Activated CD4-positive, alpha-beta T cell treated with anti-CD3 and anti-CD28 coated beads, Interleukin-2, Interleukin-6, amounts not matched to agents 100 ng/mL and 50 ng/mL, durations not matched to agents 16 hours and 8 hours (primary cell): ENCODE data around the gene WFDC9.
A peak's percentile ranks its signal among the peaks of the same experiment; 100 is the strongest.
"Not testable (repeated sequence)": the region's sequence is repeated elsewhere in the genome, so short reads cannot be mapped to it uniquely, and the experiment has no call there.

Source experiments
- DNase-seq: peaks from one replicate; pipeline ENCODE4 v3.0.0-alpha.2; 2020

Gene WFDC9

DNA sequence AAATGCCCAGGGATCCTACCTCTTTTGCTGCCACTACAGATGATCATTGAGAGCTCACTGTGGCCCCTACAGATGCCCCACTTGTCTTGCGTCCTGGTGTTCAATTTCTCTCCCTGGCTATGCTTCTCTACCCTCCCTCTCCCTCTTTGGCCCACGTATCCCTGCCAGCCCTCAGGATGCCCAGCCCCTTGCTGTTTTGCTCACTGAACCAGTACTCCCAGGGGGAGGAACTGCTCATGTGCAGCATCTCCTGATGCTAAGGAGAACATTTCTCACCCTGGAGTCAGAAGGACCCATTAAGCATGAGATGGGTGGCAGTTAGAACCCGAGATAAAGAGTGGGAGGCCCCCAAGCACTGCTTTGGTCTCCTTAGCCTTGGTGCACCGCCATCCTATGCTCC lies at the start of gene WFDC9:
WFDC9 (minus strand) TSS at position 101 of the 400 bp plus-strand sequence. CDS start 21,103 bp downstream, outside the sequence.
- no peak for DNase-seq

DNA sequence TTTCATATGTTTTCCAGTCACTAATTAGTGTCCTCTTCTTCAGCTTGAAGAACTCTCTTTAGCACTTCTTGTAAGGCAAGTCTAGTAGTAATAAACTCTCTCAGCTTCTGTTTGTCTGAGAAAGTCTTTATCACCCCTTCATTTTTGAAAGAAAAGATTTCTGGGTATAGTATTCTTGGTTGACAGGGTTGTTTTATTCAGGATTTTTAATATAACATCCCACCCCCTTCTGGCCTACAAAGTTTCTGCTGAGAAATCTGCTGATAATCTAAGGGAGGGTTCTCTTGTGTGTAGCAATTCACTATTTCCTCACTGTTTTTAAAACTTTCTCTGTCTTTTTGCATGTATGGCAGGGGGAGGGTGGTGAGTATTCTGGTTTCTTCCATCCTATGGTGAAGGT lies 48.6 kb upstream of the WFDC9 start:
- no peak for DNase-seq

DNA sequence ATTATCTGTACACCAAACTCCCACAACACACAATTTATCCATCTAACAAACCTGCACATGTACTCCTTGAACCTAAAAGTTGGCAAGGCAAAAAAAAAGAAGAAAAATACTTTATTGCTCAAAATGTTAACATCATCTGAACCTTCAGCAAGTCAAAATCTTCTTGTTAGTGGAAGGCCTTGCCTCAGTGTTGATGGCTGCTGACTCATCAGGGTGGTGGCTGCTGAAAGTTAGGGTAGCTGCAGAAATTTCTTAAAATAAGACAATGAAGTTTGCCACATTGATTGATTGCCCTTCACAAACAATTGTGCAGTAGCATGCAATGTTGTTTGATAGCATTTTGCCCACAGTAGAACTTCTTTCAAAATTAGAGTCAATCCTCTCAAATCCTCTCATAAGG lies 41.7 kb upstream of the WFDC9 start:
- no peak for DNase-seq

DNA sequence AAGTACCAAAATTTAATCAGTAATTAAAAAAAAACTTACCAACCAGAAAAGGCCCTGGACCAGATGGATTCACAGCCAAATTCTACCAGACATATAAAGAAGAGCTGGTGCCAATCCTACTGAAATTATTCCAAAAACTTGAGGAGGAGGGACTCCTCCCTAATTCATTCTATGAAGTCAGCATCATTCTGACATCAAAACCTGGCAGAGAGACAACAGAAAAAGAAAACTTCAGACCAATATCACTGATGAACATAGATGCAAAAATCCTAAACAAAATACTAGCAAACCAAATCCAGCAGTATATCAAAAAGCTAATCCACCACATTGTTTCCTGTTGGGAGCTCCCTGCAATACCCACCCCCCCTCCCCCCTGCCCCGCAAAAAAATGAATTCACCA lies 39.1 kb upstream of the WFDC9 start, which contains the start of gene WFDC11:
WFDC11 (minus strand) TSS at position 101 of the 400 bp plus-strand sequence. CDS start 19,639 bp downstream, outside the sequence.
- DNase-seq, result no peak

DNA sequence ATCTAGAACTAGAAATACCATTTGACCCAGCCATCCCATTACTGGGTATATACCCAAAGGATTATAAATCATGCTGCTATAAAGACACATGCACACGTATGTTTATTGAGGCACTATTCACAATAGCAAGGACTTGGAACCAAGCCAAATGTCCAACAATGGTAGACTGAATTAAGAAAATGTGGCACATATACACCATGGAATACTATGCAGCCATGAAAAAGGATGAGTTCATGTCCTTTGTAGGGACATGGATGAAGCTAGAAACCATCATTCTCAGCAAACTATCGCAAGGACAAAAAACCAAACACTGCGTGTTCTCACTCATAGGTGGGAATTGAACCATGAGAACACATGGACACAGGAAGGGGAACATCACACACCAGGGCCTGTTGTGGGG lies 26.0 kb upstream of the WFDC9 start:
- not testable (repeated sequence) for DNase-seq

DNA sequence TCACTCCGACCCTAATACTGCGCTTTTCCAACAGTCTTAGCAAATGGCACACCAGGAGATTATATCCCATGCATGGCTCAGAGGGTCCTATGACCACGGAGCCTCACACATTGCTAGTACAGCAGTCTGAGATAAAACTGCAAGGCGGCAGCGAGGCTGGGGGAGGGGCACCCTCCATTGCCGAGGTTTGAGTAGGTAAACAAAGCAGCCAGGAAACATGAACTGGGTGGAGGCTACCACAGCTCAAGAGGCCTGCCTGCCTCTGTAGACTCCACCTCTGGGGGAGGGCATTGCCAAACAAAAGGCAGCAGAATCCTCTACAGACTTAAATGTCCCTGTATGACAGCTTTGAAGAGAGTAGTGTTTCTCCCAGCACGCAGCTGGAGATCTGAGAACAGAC lies 20.6 kb upstream of the WFDC9 start:
- not testable (repeated sequence) for DNase-seq

DNA sequence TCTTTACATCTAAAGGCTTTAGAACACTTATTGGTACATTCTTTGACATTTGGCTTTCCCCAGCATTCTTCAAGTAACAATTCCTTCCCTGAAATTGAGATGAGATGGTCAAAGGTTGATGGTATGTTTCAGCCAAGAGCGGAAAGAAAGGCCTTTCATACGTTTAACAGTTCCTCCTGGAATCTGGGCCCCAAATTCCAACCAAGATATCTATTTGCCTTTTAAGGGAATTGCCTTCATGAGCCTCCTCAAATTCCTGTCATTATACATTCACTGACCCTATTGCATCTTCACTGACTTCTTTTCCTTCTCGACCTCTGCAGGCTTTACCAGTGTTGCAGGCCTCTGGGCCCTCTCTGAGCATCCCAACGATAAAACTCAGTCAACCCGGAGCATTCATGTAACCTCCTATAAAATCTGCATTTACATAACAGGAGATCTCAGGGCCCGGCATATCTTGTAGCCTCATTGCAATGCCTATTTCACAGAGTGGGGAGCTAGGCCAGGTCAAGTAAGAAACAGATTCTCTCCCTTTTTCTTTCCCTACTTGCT lies 18.3 kb upstream of the WFDC9 start:
- no peak for DNase-seq

DNA sequence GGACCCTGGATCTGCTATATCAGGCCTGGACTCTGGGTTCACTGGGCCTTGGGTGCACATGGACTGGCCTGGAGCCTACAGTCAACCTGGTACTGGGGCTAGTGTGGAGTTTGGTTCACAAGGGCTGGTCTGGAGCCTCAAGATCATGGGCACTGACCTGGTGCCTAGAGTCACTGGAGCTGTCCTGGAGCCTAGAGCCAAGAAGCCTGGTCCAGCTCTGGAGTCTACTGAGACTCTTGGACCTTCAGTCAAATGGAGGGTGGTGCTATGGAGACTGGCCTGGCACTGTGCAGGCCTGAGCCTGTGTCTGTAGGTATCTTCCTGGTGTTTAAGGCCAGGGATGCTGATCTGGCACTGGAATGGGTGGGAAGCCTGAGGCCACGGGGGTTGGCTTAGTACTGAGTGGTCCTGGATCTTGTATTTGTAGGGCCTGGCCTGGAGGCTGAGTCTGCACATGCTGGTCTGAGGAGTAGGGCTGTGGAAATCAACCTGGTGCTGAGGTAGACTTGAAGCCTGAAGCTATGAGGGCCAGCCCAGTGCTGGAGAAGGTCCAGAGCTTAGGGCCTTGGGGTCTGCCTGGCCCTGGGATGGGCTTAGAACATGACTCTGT lies 16.5 kb upstream of the WFDC9 start:
- DNase-seq, result no peak

DNA sequence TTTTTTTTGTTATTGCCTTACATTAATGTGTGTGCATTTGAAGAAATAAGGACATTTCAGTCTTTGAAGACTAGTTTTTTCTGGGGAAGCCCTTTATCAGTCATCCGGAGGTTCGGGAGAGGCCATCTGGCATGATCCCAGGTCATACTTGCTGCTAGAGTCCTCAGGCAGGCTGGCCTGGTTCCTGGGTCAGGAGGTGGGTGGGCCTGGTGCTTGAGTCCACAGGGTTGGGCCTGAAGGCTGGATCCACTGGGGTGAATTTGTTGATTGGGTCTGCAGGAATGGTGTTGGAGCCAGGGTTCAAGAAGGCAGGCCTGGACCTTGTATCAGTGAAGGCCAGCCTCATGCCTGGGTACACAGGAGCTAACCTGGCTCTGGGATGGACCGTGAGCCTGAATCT lies 15.8 kb upstream of the WFDC9 start:
- no peak for DNase-seq

DNA sequence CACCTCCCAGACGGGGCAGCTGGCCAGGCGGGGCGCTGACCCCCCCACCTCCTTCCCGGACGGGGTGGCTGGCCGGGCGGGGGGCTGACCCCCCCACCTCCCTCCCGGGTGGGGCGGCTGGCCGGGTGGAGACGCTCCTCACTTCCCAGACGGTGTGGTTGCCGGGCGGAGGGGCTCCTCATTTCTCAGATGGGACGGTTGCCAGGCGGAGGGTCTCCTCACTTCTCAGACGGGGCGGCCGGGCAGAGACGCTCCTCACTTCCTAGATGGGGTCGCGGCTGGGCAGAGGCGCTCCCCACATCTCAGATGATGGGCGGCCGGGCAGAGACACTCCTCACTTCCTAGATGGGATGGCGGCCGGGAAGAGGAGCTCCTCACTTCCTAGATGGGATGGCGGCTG lies 14.8 kb upstream of the WFDC9 start:
- DNase-seq, result not testable (repeated sequence)

DNA sequence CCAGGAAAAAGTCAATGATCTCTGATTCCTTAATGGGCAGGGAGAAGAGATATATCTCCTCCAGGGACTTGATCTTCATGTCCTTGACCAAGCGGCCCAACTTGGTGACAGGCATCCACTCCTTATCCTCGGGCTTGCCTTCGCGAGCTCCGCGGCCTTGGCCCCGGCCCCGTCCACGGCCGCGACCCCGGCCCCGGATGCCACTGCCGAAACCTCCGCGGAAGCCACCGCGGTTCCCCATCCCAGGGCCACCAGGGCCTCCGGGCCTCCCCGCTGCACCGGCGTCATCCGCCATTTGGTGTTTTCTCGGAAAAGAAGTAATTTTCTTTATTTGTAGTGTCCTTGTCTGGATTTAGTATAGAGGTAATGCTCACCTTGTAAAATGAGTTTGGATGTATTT lies 10.0 kb upstream of the WFDC9 start:
- DNase-seq, result not testable (repeated sequence)

DNA sequence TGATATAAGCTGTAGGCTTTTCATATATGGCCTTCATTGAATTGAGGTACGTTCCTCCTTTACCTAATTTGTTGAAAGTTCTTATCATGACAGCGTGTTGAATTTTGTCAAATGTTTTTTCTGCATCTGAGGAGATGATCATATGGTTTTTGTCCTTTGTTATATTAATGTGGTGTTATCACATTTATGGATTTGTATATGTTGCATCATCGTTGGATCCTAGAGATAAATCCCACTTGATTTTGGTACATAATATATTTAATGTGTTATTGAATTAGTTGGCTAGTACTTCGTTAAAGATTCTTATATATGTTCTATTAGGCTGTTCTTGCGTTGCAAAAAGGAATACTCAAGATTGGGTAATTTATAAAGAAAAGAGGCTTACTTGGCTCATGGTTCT lies 8.6 kb upstream of the WFDC9 start:
- DNase-seq, result no peak

DNA sequence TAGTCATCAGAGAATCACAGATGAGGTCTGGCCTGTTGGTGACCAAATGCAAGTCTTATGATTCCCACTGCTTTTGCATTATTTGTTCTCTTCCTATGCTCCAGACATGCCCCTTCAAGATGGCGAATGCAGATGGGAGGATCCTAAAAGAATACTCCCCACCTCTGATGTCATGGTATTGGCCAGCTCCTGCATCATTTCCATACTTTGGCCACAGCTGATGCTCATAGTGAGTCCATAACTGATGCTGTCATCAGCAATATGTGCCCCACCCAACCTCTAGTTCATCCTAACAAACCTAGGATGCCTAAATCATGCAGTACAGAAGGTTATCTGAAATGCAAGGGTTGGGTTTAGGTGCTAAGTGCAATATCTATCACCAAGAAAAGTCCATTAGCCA lies 5.4 kb upstream of the WFDC9 start:
- no peak for DNase-seq

DNA sequence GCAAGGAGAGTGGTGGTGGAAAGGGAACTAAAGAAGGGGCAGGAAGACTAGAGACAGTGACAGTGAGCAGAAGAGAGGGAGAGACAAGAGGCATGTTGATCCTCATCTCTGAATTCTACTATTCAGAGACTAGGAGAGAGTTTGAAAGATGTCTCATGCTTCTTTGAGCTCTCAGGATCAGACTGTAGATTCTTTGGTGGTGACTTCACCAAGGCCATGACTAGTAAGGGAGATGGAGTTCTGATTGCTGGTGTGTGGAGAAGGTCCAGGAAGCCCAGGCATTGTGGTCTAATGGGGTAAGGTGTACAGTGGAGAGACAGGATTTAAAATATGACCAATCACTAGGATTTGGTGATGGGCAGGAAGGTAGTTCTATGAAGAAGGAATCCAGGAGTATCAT lies 713 bp downstream of the WFDC9 start:
- DNase-seq, result no peak

DNA sequence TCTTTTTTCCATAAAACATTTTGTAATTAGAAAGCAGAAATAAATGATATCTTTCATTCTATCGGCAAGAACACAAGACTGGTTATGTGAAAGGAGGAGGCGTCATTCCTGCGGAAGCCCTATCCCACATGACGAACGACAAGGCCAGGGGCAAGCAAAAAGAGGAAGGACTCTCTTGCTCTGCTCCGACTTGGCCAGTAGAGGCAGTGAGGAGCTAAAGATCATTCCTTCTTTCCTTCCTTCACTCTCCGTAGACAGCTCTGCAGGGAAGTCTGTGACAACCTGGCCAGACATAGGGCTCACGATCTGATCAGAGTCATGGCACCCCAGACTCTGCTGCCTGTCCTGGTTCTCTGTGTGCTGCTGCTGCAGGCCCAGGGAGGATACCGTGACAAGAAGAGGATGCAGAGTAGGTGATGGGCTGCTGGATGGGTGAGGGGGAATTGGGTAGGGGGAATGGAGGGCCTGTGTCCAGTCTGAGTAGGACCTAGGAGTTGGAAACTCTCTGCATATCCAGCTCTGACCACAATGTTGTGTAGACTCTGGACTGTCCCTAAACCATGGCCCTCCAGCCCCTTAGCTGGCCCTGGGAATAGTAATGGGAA lies 1.5 kb downstream of the WFDC9 start, which contains the start of gene WFDC10A:
WFDC10A (plus strand) TSS at position 244 of the 605 bp plus-strand sequence; CDS start at position 319, 75 bp downstream.
- DNase-seq, result peak; percentile 46

DNA sequence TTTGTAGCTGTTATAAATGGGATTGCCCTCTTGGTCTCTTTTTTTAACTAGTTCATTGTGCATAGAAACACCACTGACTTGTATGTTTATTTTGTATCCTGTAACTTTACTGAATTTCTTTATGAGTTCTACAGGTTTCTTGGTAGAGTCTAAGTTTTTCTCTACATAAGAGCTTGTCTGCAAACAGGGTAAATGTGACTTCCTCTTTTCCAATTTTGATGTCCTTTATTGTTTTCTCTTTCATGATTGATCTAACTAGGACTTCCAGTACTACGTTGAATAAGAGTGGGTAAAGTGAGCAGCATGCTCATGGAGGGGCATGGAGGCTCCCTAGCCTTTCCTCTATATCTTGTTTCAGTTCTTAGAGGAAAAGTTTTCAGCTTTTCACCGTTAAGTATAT lies 4.5 kb downstream of the WFDC9 start:
- no peak for DNase-seq

DNA sequence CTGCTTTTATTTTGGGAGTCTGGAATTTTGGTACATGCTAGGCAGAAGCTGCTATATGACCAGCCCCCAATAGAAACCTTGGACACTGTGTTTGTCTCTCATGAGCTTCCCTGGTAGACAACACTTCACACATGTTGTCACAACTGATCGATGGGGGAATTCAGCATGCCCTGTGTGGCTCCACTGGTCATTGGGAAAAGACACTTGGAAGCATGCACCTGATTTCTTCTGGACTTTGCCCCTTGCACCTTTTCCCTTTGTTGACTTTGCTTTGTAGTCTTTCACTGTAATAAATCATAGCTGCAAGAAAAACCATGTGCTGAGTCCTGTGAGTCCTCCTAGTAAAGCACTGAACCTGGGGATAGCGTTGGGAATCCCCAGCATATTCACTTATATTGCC lies 9.5 kb downstream of the WFDC9 start:
- no peak for DNase-seq

DNA sequence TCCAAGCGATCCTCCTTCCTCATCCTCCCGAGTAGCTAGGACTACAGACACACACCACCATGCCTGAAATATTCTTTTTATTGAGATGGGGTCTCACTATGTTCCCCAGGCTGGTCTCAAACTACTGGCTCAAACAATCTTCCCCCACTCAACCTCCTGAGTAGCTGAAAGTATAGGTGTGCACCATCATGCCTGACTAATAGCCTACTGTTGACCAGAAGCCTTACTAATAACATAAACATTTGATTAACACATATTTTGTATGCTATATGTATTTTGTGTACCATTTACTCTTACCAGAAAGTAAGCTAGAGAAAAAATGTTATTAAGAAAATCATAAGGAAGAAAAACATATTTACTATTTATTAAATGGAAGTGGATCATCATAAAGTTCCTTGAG lies 13.5 kb downstream of the WFDC9 start:
- no peak for DNase-seq

DNA sequence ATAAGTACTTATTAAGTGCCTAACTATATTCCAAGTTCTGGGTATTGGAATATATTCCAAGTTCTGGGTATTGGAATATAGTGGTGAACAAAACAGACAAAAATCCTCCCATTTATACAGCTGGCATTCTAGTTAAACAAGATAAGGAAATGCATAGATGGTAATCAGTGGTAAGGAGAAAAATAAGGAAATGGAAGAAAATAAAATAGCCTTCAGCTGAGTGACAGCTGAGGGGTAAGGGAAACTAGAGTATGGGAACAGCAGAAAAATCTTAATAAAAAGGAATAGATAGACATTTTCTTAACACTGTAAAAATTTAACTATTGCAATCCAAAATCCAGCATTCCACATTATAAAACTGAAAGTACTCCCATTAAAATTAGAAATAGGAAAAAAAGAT lies 18.8 kb downstream of the WFDC9 start:
- DNase-seq, result no peak

DNA sequence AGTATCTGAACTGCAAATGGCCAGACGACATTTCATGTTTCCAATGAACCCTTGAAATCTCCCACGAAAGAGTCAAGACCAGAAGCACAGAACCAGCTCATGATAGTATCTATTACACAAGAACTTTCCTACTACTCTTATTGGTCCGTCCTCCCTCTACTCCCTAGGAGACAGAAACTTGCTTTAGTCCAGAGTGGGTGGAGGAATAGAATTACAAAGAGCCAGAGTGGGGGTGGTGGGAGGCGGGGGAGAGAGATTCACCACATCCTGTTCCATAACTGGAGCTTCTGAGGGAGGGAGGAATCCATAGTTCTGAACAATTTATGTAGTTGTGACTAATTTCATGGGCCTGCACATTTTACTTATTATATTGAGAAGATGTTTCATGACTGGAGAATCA lies 20.0 kb downstream of the WFDC9 start:
- DNase-seq, result peak; percentile 47

DNA sequence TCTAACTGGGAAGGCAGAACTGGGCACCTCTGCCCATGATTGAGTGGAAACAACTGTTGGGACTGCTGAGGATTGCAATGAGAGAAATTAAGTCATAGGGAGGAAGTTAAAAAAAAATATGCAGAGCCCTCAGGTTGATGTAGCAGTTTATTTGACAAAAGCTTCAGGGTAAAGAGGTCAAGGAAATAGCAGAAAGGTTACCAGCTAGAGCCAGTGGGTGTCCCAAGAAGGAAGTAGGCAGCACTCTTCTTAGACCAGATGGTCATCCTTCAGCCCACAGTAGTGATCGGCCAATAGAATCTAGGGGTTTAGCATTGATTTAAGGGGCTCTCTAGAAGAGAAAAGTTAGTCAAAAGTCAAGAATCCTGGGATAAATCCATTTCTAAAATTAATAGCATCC lies 23.3 kb downstream of the WFDC9 start:
- DNase-seq, result no peak

DNA sequence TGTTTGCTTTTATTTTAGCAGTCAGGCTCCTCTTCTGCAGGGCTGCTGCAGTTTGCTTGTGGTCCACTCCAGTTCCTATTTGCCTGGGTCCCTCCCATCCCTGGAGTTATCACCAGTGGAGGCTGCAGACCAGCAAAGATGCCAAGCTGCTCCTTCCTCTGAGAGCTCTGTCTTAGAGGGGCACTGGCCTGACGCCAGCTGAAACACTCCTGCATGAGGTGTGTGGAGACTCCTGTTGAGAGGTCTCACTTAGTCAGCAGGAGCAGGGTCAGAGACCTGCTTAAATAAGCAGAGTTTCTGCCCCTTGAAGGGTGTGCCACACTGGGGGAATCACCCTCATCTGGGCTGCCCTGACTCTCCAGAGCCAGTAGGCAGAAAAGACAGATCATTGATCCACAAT lies 35.8 kb downstream of the WFDC9 start:
- DNase-seq, result no peak

DNA sequence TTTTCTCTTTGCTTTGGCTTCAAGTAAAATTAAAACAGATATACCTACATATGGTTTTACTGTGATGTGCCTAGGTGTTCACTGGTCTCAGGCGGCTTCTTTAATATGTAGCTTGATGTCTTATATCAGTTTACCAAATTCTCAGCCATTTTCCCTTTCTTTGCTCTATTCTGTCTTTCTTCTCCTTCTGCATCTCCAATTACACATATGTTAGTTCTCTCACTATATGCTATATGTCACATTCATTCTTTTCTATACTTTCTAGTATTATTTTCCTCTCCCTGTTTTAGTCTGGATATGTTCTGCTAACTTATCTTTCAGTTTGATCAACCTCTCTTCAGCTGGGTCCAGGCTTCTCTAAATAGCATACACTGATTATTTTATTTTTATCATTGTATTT lies 37.6 kb downstream of the WFDC9 start:
- DNase-seq, result no peak

DNA sequence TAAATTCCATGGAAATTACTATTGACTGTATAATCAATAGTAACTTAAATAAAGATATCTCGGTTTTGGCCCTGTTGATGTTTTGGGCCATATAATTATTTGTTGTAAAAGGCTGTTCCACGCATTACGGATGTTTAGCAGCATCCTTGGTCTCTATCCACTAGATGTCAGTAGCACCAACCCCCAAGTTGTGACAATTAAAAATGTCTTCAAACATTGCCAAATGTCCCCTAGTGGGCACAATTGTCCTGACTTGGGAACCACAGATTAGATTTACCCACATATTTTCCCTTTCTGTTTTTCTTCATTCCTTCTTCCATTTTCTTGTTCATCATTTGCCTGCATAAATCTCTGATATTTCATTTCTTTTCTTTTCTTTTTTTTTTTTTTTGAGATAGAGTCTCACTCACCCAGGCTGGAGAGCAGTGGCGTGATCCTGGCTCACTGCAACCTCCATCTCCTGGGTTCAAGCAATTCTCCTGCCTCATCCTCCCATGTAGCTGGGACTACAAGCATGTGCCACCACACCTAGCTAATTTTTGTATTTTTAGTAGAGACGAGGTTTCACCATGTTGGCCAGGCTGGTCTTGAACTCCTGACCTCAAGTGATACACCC lies 38.4 kb downstream of the WFDC9 start:
- DNase-seq, result peak; percentile 64
